H1 (cell line): ENCODE results near the gene SOX10. TPM values are rescaled to one million over a fixed set of nuclear protein-coding genes. Genes with fewer than 3 reads are reported as not detected.

Experiments used
- CTCF ChIA-PET: fragments of 300-600 bp; sonication (Branson Sonifier 250); formaldehyde crosslinking; loops from one replicate; lab custom pipeline; 2021; ENCODE audit not compliant: partially characterized antibody; lab: Charles Lee
- POLR2A ChIA-PET: fragments of 300-600 bp; sonication (Branson Sonifier 250); formaldehyde crosslinking; loops from one replicate; lab custom pipeline; 2021; ENCODE audit warnings: inconsistent platforms; ENCODE audit not compliant: partially characterized antibody; lab: Charles Lee
- DNase-seq, 2 experiments: peaks; one replicate each; pipeline versions ENCODE4 v3.0.0 to v3.0.0-alpha.2; 2010 to 2022; ENCODE audit warnings: low spot score in 2 of 2, low read depth in 1 of 2, mixed read lengths in 1 of 2
- FAIRE-seq: peaks from 2 replicates; lab custom pipeline; 2011; peaks lifted over from hg19 to GRCh38; lab: Jason Lieb, UNC
- H2AFZ ChIP-seq: 2 replicates; pipeline ENCODE4 v1.8.1; 2012; ENCODE audit warnings: low read length, inconsistent platforms
- H2AK5ac ChIP-seq: 2 replicates; pipeline ENCODE4 v1.6.1; 2013; ENCODE audit warnings: low read depth, low read length
- H2BK120ac ChIP-seq: replicated peaks from 2 replicates; pipeline ENCODE3; 2013; ENCODE audit warnings: low read depth, low read length, inconsistent platforms
- H2BK12ac ChIP-seq: 2 replicates; pipeline ENCODE4 v1.6.1; 2013; ENCODE audit warnings: low read depth, low read length
- H2BK15ac ChIP-seq: 2 replicates; pipeline ENCODE4 v1.6.1; 2013; ENCODE audit warnings: low read length
- H2BK20ac ChIP-seq: 2 replicates; pipeline ENCODE4 v1.6.1; 2013; ENCODE audit warnings: low read length
- H2BK5ac ChIP-seq: 2 replicates; pipeline ENCODE4 v1.6.1; 2013; ENCODE audit warnings: low read depth, low read length
- H3K14ac ChIP-seq: 2 replicates; pipeline ENCODE4 v1.6.1; 2013; ENCODE audit warnings: inconsistent platforms; ENCODE audit not compliant: insufficient read length
- H3K18ac ChIP-seq: 2 replicates; pipeline ENCODE4 v1.6.1; 2013; ENCODE audit warnings: low read length; ENCODE audit errors: extremely low read depth
- H3K23ac ChIP-seq: 2 replicates; pipeline ENCODE4 v1.6.1; 2013; ENCODE audit warnings: inconsistent platforms; ENCODE audit not compliant: insufficient read length
- H3K23me2 ChIP-seq: 2 replicates; pipeline ENCODE4 v1.6.1; 2013; ENCODE audit warnings: low read depth, low read length
- H3K27ac ChIP-seq: 2 replicates; pipeline ENCODE4 v1.6.1; 2011; ENCODE audit warnings: low read depth, low read length, inconsistent platforms
- H3K27me3 ChIP-seq, 4 experiments: replicated peaks in 1 of 4; 1 replicate in 1 of 4; 2 replicates in 3 of 4; pipeline versions ENCODE4 v1.6.1 to v1.8.1; 2011 to 2013; ENCODE audit warnings: low read length in 3 of 4, mild to moderate bottlenecking in 3 of 4, inconsistent platforms in 2 of 4, mixed read lengths in 2 of 4, moderate library complexity in 1 of 4; ENCODE audit not compliant: control insufficient read depth in 3 of 4, insufficient read depth in 3 of 4; ENCODE audit errors: extremely low read depth in 1 of 4
- H3K36me3 ChIP-seq, 4 experiments: 2 replicates each; pipeline versions ENCODE4 v1.6.1 to v1.8.1; 2011 to 2013; ENCODE audit warnings: mild to moderate bottlenecking in 4 of 4, low read length in 3 of 4, moderate library complexity in 2 of 4, control low read depth in 1 of 4, inconsistent platforms in 1 of 4; ENCODE audit not compliant: insufficient read depth in 4 of 4, control insufficient read depth in 2 of 4
- H3K4ac ChIP-seq: replicated peaks from 2 replicates; pipeline ENCODE3; 2013; ENCODE audit warnings: low read length, low read depth, mixed read lengths, inconsistent platforms; ENCODE audit not compliant: insufficient read length
- H3K4me1 ChIP-seq, 4 experiments: replicated peaks in 1 of 4; 1 replicate in 1 of 4; 2 replicates in 3 of 4; pipeline versions ENCODE4 v1.6.1 to v1.8.1; 2011 to 2013; ENCODE audit warnings: low read length in 3 of 4, inconsistent platforms in 2 of 4, mixed read lengths in 1 of 4; ENCODE audit not compliant: insufficient read depth in 4 of 4, control insufficient read depth in 3 of 4
- H3K4me2 ChIP-seq, 2 experiments: 2 replicates each; pipeline versions ENCODE4 v1.6.1 to v1.8.1; 2011 to 2013; ENCODE audit warnings: low read depth in 2 of 2, low read length in 2 of 2, control low read depth in 1 of 2, inconsistent platforms in 1 of 2, mild to moderate bottlenecking in 1 of 2; ENCODE audit not compliant: insufficient read depth in 1 of 2
- H3K4me3 ChIP-seq, 4 experiments: fragments of 200-600, 300-600 bp in 1 of 4; sonication (generic), shearing (Covaris generic), sonication (Bioruptor Twin) in 1 of 4; 2 replicates each; pipeline versions ENCODE4 v1.5.1 to v1.8.1; 2011 to 2016; ENCODE audit warnings: low read length in 4 of 4, low read depth in 3 of 4, control low read depth in 2 of 4, inconsistent platforms in 2 of 4, mild to moderate bottlenecking in 2 of 4, mixed read lengths in 1 of 4, moderate library complexity in 1 of 4; ENCODE audit not compliant: insufficient read depth in 2 of 4; ENCODE audit errors: extremely low read depth in 1 of 4
- H3K56ac ChIP-seq: replicated peaks from 2 replicates; pipeline ENCODE3; 2013; ENCODE audit warnings: low read depth, mild to moderate bottlenecking, mixed read lengths, low read length, inconsistent platforms; ENCODE audit not compliant: insufficient read length
- H3K79me1 ChIP-seq: 2 replicates; pipeline ENCODE4 v1.6.1; 2013; ENCODE audit warnings: low read depth, low read length, control low read depth
- H3K79me2 ChIP-seq, 2 experiments: 2 replicates each; pipeline versions ENCODE4 v1.6.1 to v1.8.1; 2012 to 2013; ENCODE audit warnings: low read length in 2 of 2, mild to moderate bottlenecking in 2 of 2, inconsistent platforms in 1 of 2; ENCODE audit not compliant: insufficient read depth in 2 of 2, control insufficient read depth in 1 of 2
- H3K9ac ChIP-seq, 4 experiments: replicated peaks in 1 of 4; 1 replicate in 1 of 4; 2 replicates in 3 of 4; pipeline versions ENCODE4 v1.6.1 to v1.8.1; 2011 to 2013; ENCODE audit warnings: low read depth in 3 of 4, low read length in 3 of 4, control low read depth in 2 of 4, mild to moderate bottlenecking in 2 of 4, moderate library complexity in 2 of 4, inconsistent platforms in 1 of 4; ENCODE audit errors: extremely low read depth in 1 of 4
- H3K9me3 ChIP-seq, 2 experiments: 2 replicates each; pipeline versions ENCODE4 v1.6.1 to v1.8.1; 2012 to 2013; ENCODE audit warnings: mild to moderate bottlenecking in 2 of 2, moderate library complexity in 2 of 2, control low read depth in 1 of 2, inconsistent platforms in 1 of 2, low read depth in 1 of 2, low read length in 1 of 2, mixed read lengths in 1 of 2; ENCODE audit not compliant: insufficient read depth in 2 of 2
- H4K20me1 ChIP-seq, 2 experiments: replicated peaks in 1 of 2; 2 replicates each; pipeline versions ENCODE3 to v1.8.1; 2011 to 2013; ENCODE audit warnings: inconsistent platforms in 2 of 2, low read length in 2 of 2, mild to moderate bottlenecking in 1 of 2; ENCODE audit not compliant: insufficient read depth in 2 of 2, control insufficient read depth in 1 of 2
- H4K5ac ChIP-seq: 2 replicates; pipeline ENCODE4 v1.6.1; 2013; ENCODE audit warnings: low read length, low read depth, mixed read lengths, inconsistent platforms; ENCODE audit not compliant: insufficient read length
- H4K8ac ChIP-seq: 2 replicates; pipeline ENCODE4 v1.8.0; 2013; ENCODE audit warnings: mild to moderate bottlenecking, moderate library complexity, low read length, inconsistent platforms; ENCODE audit not compliant: insufficient read depth; ENCODE audit errors: extremely low read depth
- H4K91ac ChIP-seq: replicated peaks from 2 replicates; pipeline ENCODE3; 2013; ENCODE audit warnings: low read length, mixed read lengths, inconsistent platforms; ENCODE audit not compliant: insufficient read length
- CBX8 ChIP-seq: fragments of 300-800, 300-1000 bp; sonication (generic); IDR thresholded peaks from 2 replicates; pipeline ENCODE4 v1.7.1; 2016; ENCODE audit warnings: low read depth, low read length, borderline replicate concordance
- CHD2 ChIP-seq: IDR thresholded peaks from 2 replicates; pipeline ENCODE4 v1.6.1; 2012; ENCODE audit warnings: low read length, improper control_type of control experiment
- MAFK ChIP-seq: IDR thresholded peaks from 2 replicates; pipeline ENCODE4 v1.6.1; 2012; ENCODE audit warnings: low read depth, mild to moderate bottlenecking, improper control_type of control experiment, low read length
- RNF2 ChIP-seq: fragments of 200-900, 300-1000 bp; sonication (generic); IDR thresholded peaks from 2 replicates; pipeline ENCODE4 v1.7.1; 2016; ENCODE audit warnings: borderline replicate concordance, low read depth, mild to moderate bottlenecking, antibody characterized with exemption, low read length; ENCODE audit not compliant: poor library complexity, severe bottlenecking; ENCODE audit errors: missing control alignments
- TAF7 ChIP-seq: optimal IDR thresholded peaks from 2 replicates; pipeline ENCODE3; 2011; ENCODE audit warnings: low read depth, mild to moderate bottlenecking, inconsistent platforms, low read length, moderate library complexity, borderline replicate concordance
- WGBS, 2 experiments: shearing (Covaris generic) in 1 of 2; methylation state at CpG; one replicate each; pipeline versions ENCODE4 v1.1.6 to v1.1.7; 2013 to 2015; ENCODE audit warnings: low lambda C conversion rate in 2 of 2, mixed read lengths in 2 of 2, inconsistent platforms in 1 of 2, low coverage in 1 of 2, missing lambda C conversion rate in 1 of 2; ENCODE audit not compliant: insufficient replicate concordance in 2 of 2, insufficient coverage in 1 of 2, insufficient read length in 1 of 2; ENCODE audit errors: extremely low coverage in 1 of 2, missing lambda C conversion rate in 1 of 2; 5-methylcytosine and 5-hydroxymethylcytosine counted together
- polyA plus RNA-seq, 7 experiments: library from polyadenylated mRNA; depleted of rRNA in 3 of 7; stranded (reverse) in 5 of 7; unstranded in 2 of 7; fragments of >200 nt in 5 of 7; fragments of 200-250 nt in 2 of 7; gene quantifications; 1 replicate in 5 of 7; 2 replicates in 1 of 7; 4 replicates in 1 of 7; pipeline versions ENCODE4 v1.2.1 to v1.2.3, GENCODE V29; 2011 to 2013; ENCODE audit warnings: missing spikeins in 2 of 7, mixed read lengths in 2 of 7
- total RNA-seq: library from RNA; stranded (reverse); fragmentation: NEBNext Ultra II Directional; extraction: Animal tissue kit (Norgen Biotek cat#: 25700); gene quantifications from 2 replicates; pipeline ENCODE4 v1.2.1, GENCODE V29; 2021

SOX10 gene
- total and polyA plus RNA-seq, 2 of the 8 experiments (the other 6 are each of a cell fraction or from before 2014, with no cell fraction given), result 2.7 TPM

- Histone ChIP-seq H3K27me3 (no peaks in the 10 kb centered on the region), H3K27ac (no peak overlapping the region), H3K9ac (no peak overlapping the region; a peak in 1 of 7 replicates), H3K9me3 (no peaks in the 10 kb centered on the region), H2BK12ac (no peak overlapping the region), H3K4ac (no peak overlapping the region), H3K56ac (no peak overlapping the region), H4K91ac (no peak overlapping the region), H4K8ac (no peak overlapping the region), H3K36me3 (peaks cover 3 to 16% (median 10%) of the 10 kb centered on the region in 4 experiments; a peak in 6 of 8 replicates), H3K79me2 (no peaks in the 10 kb centered on the region), H3K14ac (no peak overlapping the region), H3K4me2 (no peak overlapping the region), H2AK5ac (no peak overlapping the region), H3K23ac (no peak overlapping the region), H3K18ac (no peak overlapping the region), H2AFZ (no peak overlapping the region), H3K4me3 (no peak overlapping the region), H3K4me1 (no peaks in the 10 kb centered on the region), H2BK20ac (no peak overlapping the region), H4K5ac (no peak overlapping the region), H2BK120ac (no peak overlapping the region), H2BK15ac (no peak overlapping the region), H3K23me2 (no peaks in the 10 kb centered on the region), H4K20me1 (peaks cover 0 to 3% of the 10 kb centered on the region in 2 experiments), H2BK5ac (no peak overlapping the region), H3K79me1 (no peaks in the 10 kb centered on the region)
- WGBS, 2 experiments, result 83% methylated on average over 4 of the region's 4 CpGs; no CpG with 5 or more reads in 1 of the 2 experiments
- TF ChIP-seq CHD2 (no peak), TAF7 (no peak), CBX8 (no peak), MAFK (no peak), RNF2 (no peak)
- ChIA-PET CTCF (interaction anchor here (0.8 to 2.9 kb wide), 4 partner anchors 9 to 263 kb away, joined by 3 to 13 read pairs (median 3); no protein-coding TSS in a partner anchor), POLR2A (interaction anchor here (0.6 to 1.2 kb wide), 4 partner anchors 8 to 29 kb away, joined by 3 to 5 read pairs (median 3); partner anchors contain the start of genes C22orf23, MICALL1 and POLR2F)
- FAIRE-seq (no peak), DNase-seq (no peak)
These were observed 60.4 kb downstream of the SOX10 start for GRCh38 chr22:37923927-37924326.
